Stimulated activated CD4-positive, alpha-beta T cell treated with anti-CD3 and anti-CD28 coated beads, Interleukin-4, amount 100 ng/mL, for 1 hour (primary cell): Measurements from ENCODE around the gene FAM120B.
A peak's percentile ranks its signal among the peaks of the same experiment; 100 is the strongest.

ENCODE experiments used
- DNase-seq: peaks from one replicate; pipeline ENCODE4 v3.0.0-alpha.2; 2020

FAM120B gene

GRCh38 chr6:170272341-170273065 is 34.1 kb upstream of the FAM120B start:
- DNase-seq, result no peak

GRCh38 chr6:170273191-170273590 is 33.4 kb upstream of the FAM120B start:
- no peak for DNase-seq

- DNase-seq, result no peak
Measured at GRCh38 chr6:170273681-170274080, 32.9 kb upstream of the FAM120B start.

- no peak for DNase-seq
Measured at GRCh38 chr6:170274713-170275560, 31.6 kb upstream of the FAM120B start.

- no peak for DNase-seq
Measured at GRCh38 chr6:170276369-170277057, 30.0 kb upstream of the FAM120B start.

- DNase-seq, result no peak
Measured at GRCh38 chr6:170277893-170278742, 28.4 kb upstream of the FAM120B start.

- no peak for DNase-seq
Measured at GRCh38 chr6:170278743-170279094, 27.8 kb upstream of the FAM120B start.

GRCh38 chr6:170279426-170279825 is 27.1 kb upstream of the FAM120B start:
- no peak for DNase-seq

- DNase-seq, result peak; percentile 52
Measured at GRCh38 chr6:170279977-170280688, 26.4 kb upstream of the FAM120B start.

- no peak for DNase-seq
Measured at GRCh38 chr6:170280689-170281045, 25.9 kb upstream of the FAM120B start.

GRCh38 chr6:170281331-170282292 is 24.9 kb upstream of the FAM120B start:
- no peak for DNase-seq

- no peak for DNase-seq
Measured at GRCh38 chr6:170282512-170283158, 23.9 kb upstream of the FAM120B start.

GRCh38 chr6:170283212-170284081 is 23.1 kb upstream of the FAM120B start:
- DNase-seq, result no peak

- DNase-seq, result no peak
Measured at GRCh38 chr6:170284126-170284773, 22.3 kb upstream of the FAM120B start.

- DNase-seq, result no peak
Measured at GRCh38 chr6:170284866-170285469, 21.6 kb upstream of the FAM120B start.

- DNase-seq, result no peak
Measured at GRCh38 chr6:170285482-170285881, 21.1 kb upstream of the FAM120B start.

- DNase-seq, result no peak
Measured at GRCh38 chr6:170286246-170286933, 20.2 kb upstream of the FAM120B start.

GRCh38 chr6:170286934-170287265 is 19.7 kb upstream of the FAM120B start:
- no peak for DNase-seq
